ENCODE measurements around the gene UST. TPM values are rescaled to one million over a fixed set of nuclear protein-coding genes. Genes with fewer than 3 reads are reported as not detected.

The UST gene
- total RNA-seq, 1 experiment from 2014 or later, result 6.1 TPM

GRCh38 chr6:148934961-148935360, 188.1 kb downstream of the UST start (continued):
- no peak for TF ChIP-seq REST (IDR thresholded peaks at IDR 0.05; ENCODE audit: low read depth)
- TF ChIP-seq EZH2phosphoT487 (IDR thresholded peaks at IDR 0.05; ENCODE audit: borderline replicate concordance), result no peak
- TF ChIP-seq POLR2A (IDR thresholded peaks at IDR 0.05; ENCODE audit: borderline replicate concordance, extremely low read depth, insufficient read depth, insufficient read length), result no peak

- Histone ChIP-seq H3K4me3 (replicated peaks in 1 of 2; ENCODE audit: low read depth in 1 of 2, low read length in 2 of 2) (no peak overlapping the region), H4K20me1 (ENCODE audit: insufficient read depth) (no peaks in the 10 kb centered on the region), H3K9ac (ENCODE audit: low read length) (no peak overlapping the region), H3K4me1 (ENCODE audit: control insufficient read depth in 1 of 2, insufficient read depth in 2 of 2, low read length in 2 of 2) (no peaks in the 10 kb centered on the region), H3K9me3 (ENCODE audit: control insufficient read depth in 1 of 2, insufficient read depth in 1 of 2, low read depth in 1 of 2, low read length in 2 of 2) (no peaks in the 10 kb centered on the region), H3K4me2 (ENCODE audit: low read length) (no peak overlapping the region), H3K36me3 (ENCODE audit: control insufficient read depth in 1 of 2, insufficient read depth in 2 of 2, low read length in 2 of 2) (no peaks in the 10 kb centered on the region), H3K79me2 (ENCODE audit: insufficient read depth, low read length) (no peaks in the 10 kb centered on the region), H3K9me2 (ENCODE audit: insufficient read depth) (no peaks in the 10 kb centered on the region), H3K27me3 (ENCODE audit: insufficient read depth, low read length) (no peaks in the 10 kb centered on the region), H3K27ac (ENCODE audit: low read depth, low read length) (no peak overlapping the region), H2AFZ (ENCODE audit: low read depth, low read length, poor library complexity, severe bottlenecking) (no peak overlapping the region)
- ChIA-PET POLR2A (no interaction called here), CTCF (interaction anchor here (0.6 kb wide), 1 partner anchor 358 kb away, joined by 3 read pairs; no protein-coding TSS in a partner anchor), RAD21 (ENCODE audit: low non-redundant PET in 1 of 2, low total read pairs in 2 of 2, uncharacterized antibody in 2 of 2, unreplicated experiment in 2 of 2) (no interaction called here)
- ATAC-seq (no peak), DNase-seq (ENCODE audit: low read depth, low spot score) (no peak)
- no TSS peak for BruUV-seq (replicated peaks)
- intact Hi-C loops (cut with micrococcal nuclease), result no loop called here
- no peak for TF ChIP-seq MAX (IDR thresholded peaks at IDR 0.05)
- TF ChIP-seq CTCF (IDR thresholded peaks at IDR 0.05 in 2 of 3, conservative IDR thresholded peaks at IDR 0.05 in 1 of 3; ENCODE audit: borderline replicate concordance in 1 of 3, insufficient read depth in 1 of 3, low read depth in 2 of 3, low read length in 2 of 3), result no peak
- no peak for TF ChIP-seq ZBTB33 (IDR thresholded peaks at IDR 0.05; ENCODE audit: extremely low read depth, insufficient replicate concordance, low read length)
- TF ChIP-seq RAD21 (IDR thresholded peaks at IDR 0.05; ENCODE audit: low read depth), result no peak
- no peak for TF ChIP-seq SRF (IDR thresholded peaks at IDR 0.05; ENCODE audit: low read depth)
- no peak for TF ChIP-seq CEBPB (IDR thresholded peaks at IDR 0.05; ENCODE audit: low read depth)
- TF ChIP-seq JUND (IDR thresholded peaks at IDR 0.05), result no peak
- no peak for TF ChIP-seq POLR2A (IDR thresholded peaks at IDR 0.05; ENCODE audit: borderline replicate concordance, extremely low read depth, insufficient read depth, insufficient read length)
- TF ChIP-seq FOSL1 (IDR thresholded peaks at IDR 0.05; ENCODE audit: low read depth), result no peak
- no peak for TF ChIP-seq REST (IDR thresholded peaks at IDR 0.05; ENCODE audit: low read depth)
- TF ChIP-seq EZH2phosphoT487 (IDR thresholded peaks at IDR 0.05; ENCODE audit: borderline replicate concordance), result no peak
These were observed 189.0 kb downstream of the UST start for GRCh38 chr6:148935705-148936435.
